Smooth muscle cell (in vitro differentiated cells): ENCODE results near the gene KNDC1. TPM values are rescaled to one million over a fixed set of nuclear protein-coding genes. Genes with fewer than 3 reads are reported as not detected.

ENCODE experiments used
- DNase-seq: peaks from one replicate; lab custom pipeline; 2025; ENCODE audit not compliant: unreplicated experiment; lab: John Stamatoyannopoulos, UW
- H2AFZ ChIP-seq: fragments of 200-600 bp; sonication (generic); 2 replicates; pipeline ENCODE4 v1.6.0; 2016; ENCODE audit warnings: antibody characterized with exemption, low read depth, mild to moderate bottlenecking
- H3F3A ChIP-seq: fragments of 200-600 bp; sonication (generic); 2 replicates; pipeline ENCODE4 v1.6.0; 2017; ENCODE audit warnings: antibody characterized with exemption, low read depth
- H3K27ac ChIP-seq: fragments of 200-600 bp; sonication (generic); 2 replicates; pipeline ENCODE4 v1.5.1; 2016; ENCODE audit warnings: low read depth, mild to moderate bottlenecking
- H3K27me3 ChIP-seq: fragments of 200-600 bp; sonication (generic); 2 replicates; pipeline ENCODE4 v1.6.1; 2016; ENCODE audit warnings: low read depth, mild to moderate bottlenecking
- H3K36me3 ChIP-seq: fragments of 200-600 bp; sonication (generic); 2 replicates; pipeline ENCODE4 v1.5.1; 2016; ENCODE audit warnings: low read depth
- H3K4me1 ChIP-seq: fragments of 200-600 bp; sonication (generic); 2 replicates; pipeline ENCODE4 v1.5.1; 2016; ENCODE audit warnings: low read depth
- H3K4me2 ChIP-seq: fragments of 200-600 bp; sonication (generic); 2 replicates; pipeline ENCODE4 v1.6.0; 2016; ENCODE audit warnings: mild to moderate bottlenecking
- H3K4me3 ChIP-seq: fragments of 200-600 bp; sonication (generic); 2 replicates; pipeline ENCODE4 v1.5.1; 2016; ENCODE audit warnings: mild to moderate bottlenecking
- H3K79me2 ChIP-seq: fragments of 200-600 bp; sonication (generic); 2 replicates; pipeline ENCODE4 v1.6.0; 2016; ENCODE audit warnings: low read depth, mild to moderate bottlenecking
- H3K9ac ChIP-seq: fragments of 200-600 bp; sonication (generic); 2 replicates; pipeline ENCODE4 v1.6.0; 2016; ENCODE audit warnings: low read depth
- H3K9me3 ChIP-seq: fragments of 200-600 bp; sonication (generic); replicated peaks from 2 replicates; pipeline ENCODE4 v1.5.1; 2016; ENCODE audit warnings: low read depth
- H4K20me1 ChIP-seq: fragments of 200-600 bp; sonication (generic); 2 replicates; pipeline ENCODE4 v1.6.0; 2016; ENCODE audit warnings: low read depth
- CTCF ChIP-seq: fragments of 200-600 bp; sonication (generic); IDR thresholded peaks from 2 replicates; pipeline ENCODE4 v1.5.1; 2017; ENCODE audit warnings: borderline replicate concordance, mild to moderate bottlenecking, antibody characterized with exemption; ENCODE audit not compliant: insufficient read depth, poor library complexity, severe bottlenecking
- WGBS: methylation state at CpG from one replicate; pipeline ENCODE4 v1.1.7; 2016; ENCODE audit warnings: low lambda C conversion rate; 5-methylcytosine and 5-hydroxymethylcytosine counted together
- polyA plus RNA-seq: library from polyadenylated mRNA; unstranded; fragments of >200 nt; fragmentation: Nextera tagmentation; extraction: Ambion mirVana; gene quantifications from 2 replicates; pipeline ENCODE4 v1.2.1, GENCODE V29; 2016
- total RNA-seq: library from RNA; depleted of rRNA; stranded (reverse); fragments of >200 nt; gene quantifications from 2 replicates; pipeline ENCODE4 v1.2.3, GENCODE V29; 2014

The KNDC1 gene
- total and polyA plus RNA-seq, 2 experiments from 2014 or later, result 2.3 to 3.1 TPM

GRCh38 chr10:133272301-133272963 lies 112.4 kb downstream of the KNDC1 start:
- H3K27me3 ChIP-seq, result peaks cover 23% of the 10 kb centered on the region
- no peak overlapping the region for H3K4me2 ChIP-seq
- TF ChIP-seq CTCF, result no peak
- no peaks in the 10 kb centered on the region for H3F3A ChIP-seq
- no peak overlapping the region for H2AFZ ChIP-seq
- H3K4me1 ChIP-seq, result peaks cover 12% of the 10 kb centered on the region
- no peak overlapping the region for H3K9ac ChIP-seq
- no peak overlapping the region for H3K4me3 ChIP-seq
- no peak overlapping the region for H3K27ac ChIP-seq
- H3K79me2 ChIP-seq, result no peaks in the 10 kb centered on the region
- DNase-seq, result no peak
- 93% methylated on average over 9 of the region's 29 CpGs for WGBS
- H4K20me1 ChIP-seq, result peaks cover 6% of the 10 kb centered on the region
- H3K36me3 ChIP-seq, result no peaks in the 10 kb centered on the region
- H3K9me3 ChIP-seq, result no peaks in the 10 kb centered on the region

GRCh38 chr10:133272964-133273420 lies 113.0 kb downstream of the KNDC1 start:
- TF ChIP-seq CTCF, result no peak
- Histone ChIP-seq H3K4me3 (no peak overlapping the region), H3K27me3 (peaks cover 23% of the 10 kb centered on the region), H3K27ac (no peak overlapping the region), H3K79me2 (no peaks in the 10 kb centered on the region), H3K4me1 (peaks cover 12% of the 10 kb centered on the region), H3K9ac (no peak overlapping the region), H3K4me2 (no peak overlapping the region), H3K9me3 (no peaks in the 10 kb centered on the region), H3K36me3 (no peaks in the 10 kb centered on the region), H2AFZ (no peak overlapping the region), H3F3A (no peaks in the 10 kb centered on the region), H4K20me1 (peaks cover 8% of the 10 kb centered on the region)
- 93% methylated on average over 25 of the region's 25 CpGs for WGBS
- no peak for DNase-seq

- Histone ChIP-seq H2AFZ (no peak overlapping the region), H3K9me3 (no peaks in the 10 kb centered on the region), H3K36me3 (no peaks in the 10 kb centered on the region), H3K4me2 (no peak overlapping the region), H3K27ac (no peak overlapping the region), H3K4me1 (peaks cover 12% of the 10 kb centered on the region), H4K20me1 (peaks cover 14% of the 10 kb centered on the region), H3K79me2 (no peaks in the 10 kb centered on the region), H3K9ac (no peak overlapping the region), H3K4me3 (no peak overlapping the region), H3F3A (peaks cover 4% of the 10 kb centered on the region), H3K27me3 (peaks cover 23% of the 10 kb centered on the region)
- 92% methylated on average over 19 of the region's 28 CpGs for WGBS
- DNase-seq, result no peak
- no peak for TF ChIP-seq CTCF
These were observed 113.6 kb downstream of the KNDC1 start for GRCh38 chr10:133273534-133274143.
